ENCODE data around the gene RAD54L. TPM values are rescaled to one million over a fixed set of nuclear protein-coding genes. Genes with fewer than 3 reads are reported as not detected.

Gene RAD54L
- total RNA-seq, 1 experiment from 2014 or later: 49.0 TPM

DNA sequence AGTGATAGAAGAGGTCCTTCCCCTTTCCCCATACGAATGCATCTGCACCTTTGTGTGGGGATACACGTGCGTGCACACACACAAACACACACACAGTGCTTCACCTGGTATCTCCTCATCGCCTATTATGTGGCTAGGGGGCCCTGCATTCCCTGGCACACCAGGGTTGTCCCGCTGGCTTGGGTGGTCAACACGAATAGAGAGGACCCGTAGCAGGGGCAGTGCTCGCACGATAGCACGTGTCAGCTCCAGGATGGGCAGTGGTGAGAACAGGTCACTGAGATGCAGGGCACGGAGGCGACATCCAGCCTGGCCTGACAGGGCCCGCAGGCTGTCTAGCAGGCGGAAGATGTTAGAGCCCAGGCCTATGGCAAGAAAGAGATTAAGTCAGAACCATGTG, 33.5 kb downstream of the RAD54L start:
- H3K9me3 ChIP-seq (ENCODE audit: low read depth, low read length, poor library complexity, severe bottlenecking): no peaks in the 10 kb centered on the region
- H3K4me3 ChIP-seq (ENCODE audit: low read depth, low read length, poor library complexity, severe bottlenecking): no peak overlapping the region
- no peaks in the 10 kb centered on the region for H3K27me3 ChIP-seq (replicated peaks; ENCODE audit: insufficient read depth, low read depth, low read length, poor library complexity)
- no peak for TF ChIP-seq EZH2 (IDR thresholded peaks at IDR 0.05; ENCODE audit: borderline replicate concordance, low read depth, low read length, poor library complexity, severe bottlenecking)
- TF ChIP-seq, protein P1, sequence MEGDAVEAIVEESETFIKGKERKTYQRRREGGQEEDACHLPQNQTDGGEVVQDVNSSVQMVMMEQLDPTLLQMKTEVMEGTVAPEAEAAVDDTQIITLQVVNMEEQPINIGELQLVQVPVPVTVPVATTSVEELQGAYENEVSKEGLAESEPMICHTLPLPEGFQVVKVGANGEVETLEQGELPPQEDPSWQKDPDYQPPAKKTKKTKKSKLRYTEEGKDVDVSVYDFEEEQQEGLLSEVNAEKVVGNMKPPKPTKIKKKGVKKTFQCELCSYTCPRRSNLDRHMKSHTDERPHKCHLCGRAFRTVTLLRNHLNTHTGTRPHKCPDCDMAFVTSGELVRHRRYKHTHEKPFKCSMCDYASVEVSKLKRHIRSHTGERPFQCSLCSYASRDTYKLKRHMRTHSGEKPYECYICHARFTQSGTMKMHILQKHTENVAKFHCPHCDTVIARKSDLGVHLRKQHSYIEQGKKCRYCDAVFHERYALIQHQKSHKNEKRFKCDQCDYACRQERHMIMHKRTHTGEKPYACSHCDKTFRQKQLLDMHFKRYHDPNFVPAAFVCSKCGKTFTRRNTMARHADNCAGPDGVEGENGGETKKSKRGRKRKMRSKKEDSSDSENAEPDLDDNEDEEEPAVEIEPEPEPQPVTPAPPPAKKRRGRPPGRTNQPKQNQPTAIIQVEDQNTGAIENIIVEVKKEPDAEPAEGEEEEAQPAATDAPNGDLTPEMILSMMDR (conservative IDR thresholded peaks at IDR 0.05; ENCODE audit: low read depth, low read length): no peak
- H3K36me3 ChIP-seq (ENCODE audit: insufficient read depth, low read length, poor library complexity, severe bottlenecking): peaks cover 81% of the 10 kb centered on the region
- ChIA-PET POLR2A (ENCODE audit: low non-redundant PET) (no interaction called here), CTCF (no interaction called here)
- peaks cover 13% of the 10 kb centered on the region for H3K4me1 ChIP-seq (ENCODE audit: insufficient read depth, low read length, poor library complexity, severe bottlenecking)
- BruUV-seq (replicated peaks): no TSS peak
- DNase-seq (ENCODE audit: low spot score): no peak
- no peak overlapping the region for H3K27ac ChIP-seq (ENCODE audit: low read depth, low read length, poor library complexity, severe bottlenecking)
- intact Hi-C loops (cut with micrococcal nuclease; ENCODE audit: unreplicated experiment): no loop called here

GRCh38 chr1:46284058-46284457, 36.5 kb downstream of the RAD54L start:
- no peak for DNase-seq (ENCODE audit: low spot score)
- ChIA-PET POLR2A (ENCODE audit: low non-redundant PET) (interaction anchor here (0.8 kb wide), 1 partner anchor 13 kb away, joined by 6 read pairs; no protein-coding TSS in a partner anchor), CTCF (no interaction called here)
- peaks cover 18% of the 10 kb centered on the region for H3K4me1 ChIP-seq (ENCODE audit: insufficient read depth, low read length, poor library complexity, severe bottlenecking)
- intact Hi-C loops (cut with micrococcal nuclease; ENCODE audit: unreplicated experiment): no loop called here
- H3K36me3 ChIP-seq (ENCODE audit: insufficient read depth, low read length, poor library complexity, severe bottlenecking): peaks cover 50% of the 10 kb centered on the region
- no peak overlapping the region for H3K27ac ChIP-seq (ENCODE audit: low read depth, low read length, poor library complexity, severe bottlenecking)
- BruUV-seq (replicated peaks): no TSS peak
- TF ChIP-seq, protein P1 (conservative IDR thresholded peaks at IDR 0.05; ENCODE audit: low read depth, low read length): no peak
- no peak for TF ChIP-seq EZH2 (IDR thresholded peaks at IDR 0.05; ENCODE audit: borderline replicate concordance, low read depth, low read length, poor library complexity, severe bottlenecking)
- no peak overlapping the region for H3K4me3 ChIP-seq (ENCODE audit: low read depth, low read length, poor library complexity, severe bottlenecking)
- H3K9me3 ChIP-seq (ENCODE audit: low read depth, low read length, poor library complexity, severe bottlenecking): no peaks in the 10 kb centered on the region
- no peaks in the 10 kb centered on the region for H3K27me3 ChIP-seq (replicated peaks; ENCODE audit: insufficient read depth, low read depth, low read length, poor library complexity)

DNA sequence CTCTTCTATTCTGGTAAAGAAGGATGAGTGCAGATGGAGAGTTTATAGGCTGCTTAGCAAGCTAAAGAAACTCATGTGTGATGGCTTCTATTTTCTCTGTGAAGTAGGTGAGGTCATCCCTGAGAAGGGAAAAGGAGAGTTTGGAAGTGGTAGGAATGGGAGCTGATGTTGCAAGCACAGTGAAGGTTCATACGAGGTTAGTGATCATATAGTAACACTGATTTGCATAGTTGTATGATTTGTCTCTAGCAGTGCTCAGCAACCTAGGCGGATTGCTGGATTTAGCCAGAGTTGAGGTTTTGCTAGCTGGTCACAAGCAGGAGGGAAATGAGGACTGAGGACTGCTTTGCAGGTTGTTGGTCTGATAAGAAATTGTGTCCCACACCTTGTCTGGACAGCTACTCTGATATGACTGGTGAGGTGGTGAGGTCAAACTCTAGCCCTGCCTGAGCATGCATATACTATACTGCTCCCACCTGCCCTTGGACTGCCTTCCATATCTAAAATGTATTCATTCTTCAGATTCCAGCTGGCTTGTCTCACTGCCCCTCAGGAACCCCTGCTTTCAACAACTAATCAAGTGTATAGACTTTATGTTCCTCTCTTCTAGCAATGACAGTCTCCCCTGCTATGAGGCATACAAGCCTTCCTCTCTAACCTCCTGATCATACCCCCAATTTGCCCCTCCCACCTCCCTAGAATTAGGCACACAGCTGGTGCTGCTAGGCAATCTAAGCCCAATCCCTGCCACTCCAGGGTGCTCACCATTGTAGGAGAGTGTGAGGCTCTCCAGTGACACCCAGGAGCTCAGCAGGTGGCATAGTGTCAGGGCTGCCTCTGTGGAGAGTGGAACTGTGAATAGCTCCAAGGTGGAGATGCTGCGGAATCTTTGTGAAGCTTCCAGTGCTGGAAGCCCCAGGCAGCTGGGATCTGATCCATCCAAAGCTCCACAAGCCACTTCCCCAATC, 37.3 kb downstream of the RAD54L start:
- no peak for TF ChIP-seq EZH2 (IDR thresholded peaks at IDR 0.05; ENCODE audit: borderline replicate concordance, low read depth, low read length, poor library complexity, severe bottlenecking)
- TF ChIP-seq, protein P1 (conservative IDR thresholded peaks at IDR 0.05; ENCODE audit: low read depth, low read length): no peak
- CTCF ChIA-PET: no interaction called here
- POLR2A ChIA-PET (ENCODE audit: low non-redundant PET): interaction anchor here (0.8 kb wide), 1 partner anchor 12 kb away, joined by 6 read pairs; no protein-coding TSS in a partner anchor

More for the DNA sequence above, 37.3 kb downstream of the RAD54L start:
- intact Hi-C loops (cut with micrococcal nuclease; ENCODE audit: unreplicated experiment): no loop called here
- H3K27ac ChIP-seq (ENCODE audit: low read depth, low read length, poor library complexity, severe bottlenecking): peak overlapping the region; percentile 85
- H3K36me3 ChIP-seq (ENCODE audit: insufficient read depth, low read length, poor library complexity, severe bottlenecking): peaks cover 42% of the 10 kb centered on the region
- no peak overlapping the region for H3K4me3 ChIP-seq (ENCODE audit: low read depth, low read length, poor library complexity, severe bottlenecking)
- DNase-seq (ENCODE audit: low spot score): peak; percentile 28
- BruUV-seq (replicated peaks): no TSS peak
- H3K9me3 ChIP-seq (ENCODE audit: low read depth, low read length, poor library complexity, severe bottlenecking): no peaks in the 10 kb centered on the region
- H3K27me3 ChIP-seq (replicated peaks; ENCODE audit: insufficient read depth, low read depth, low read length, poor library complexity): no peaks in the 10 kb centered on the region
- H3K4me1 ChIP-seq (ENCODE audit: insufficient read depth, low read length, poor library complexity, severe bottlenecking): peaks cover 18% of the 10 kb centered on the region

All from A673 (cell line).